ENCODE data around the gene SCN7A.

SCN7A gene

GRCh38 chr2:166404831-166405568 is 89.0 kb downstream of the SCN7A start:
- H3K4me3 ChIP-seq (ENCODE audit: low read depth, low read length), result no peak overlapping the region

DNA sequence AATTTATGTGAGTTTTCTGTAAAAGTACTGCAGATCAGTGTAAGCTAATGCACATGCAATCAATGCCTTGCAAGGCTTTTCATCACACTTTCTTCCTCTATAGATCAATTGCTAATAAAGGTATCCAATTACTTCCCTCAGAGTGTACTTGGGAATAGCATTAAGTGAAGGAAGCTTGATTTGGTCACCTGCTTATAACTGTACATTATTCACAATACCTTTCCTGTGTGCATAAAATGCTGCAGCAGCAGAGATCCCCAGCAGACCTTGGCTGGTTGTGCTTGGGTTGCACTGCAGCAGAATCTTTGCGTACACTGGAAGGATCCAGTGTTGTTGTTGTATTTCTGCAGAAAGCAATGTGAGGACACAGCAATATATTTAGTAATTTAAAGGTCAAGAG is 99.8 kb downstream of the SCN7A start:
- no peak overlapping the region for H3K4me3 ChIP-seq (ENCODE audit: low read depth, low read length)

DNA sequence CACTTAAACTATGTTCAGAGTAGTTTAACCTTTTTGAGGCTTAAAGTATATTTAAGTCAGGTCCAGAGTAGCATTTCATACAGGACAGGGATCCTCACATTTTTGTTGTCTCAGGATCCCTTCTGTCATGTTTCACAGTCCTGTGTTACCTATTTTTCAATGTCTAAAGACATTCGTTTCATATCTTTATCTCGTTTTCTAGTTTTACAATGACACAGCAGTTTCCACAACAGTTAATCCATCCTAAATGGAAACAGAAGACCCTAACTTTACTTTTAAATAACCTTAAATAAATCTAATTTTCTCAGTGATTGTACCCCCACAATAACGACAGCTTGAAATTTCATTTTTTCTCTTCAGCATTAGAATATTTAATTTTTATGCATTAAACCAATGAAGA is 101.0 kb downstream of the SCN7A start:
- H3K4me3 ChIP-seq (ENCODE audit: low read depth, low read length), result no peak overlapping the region

DNA sequence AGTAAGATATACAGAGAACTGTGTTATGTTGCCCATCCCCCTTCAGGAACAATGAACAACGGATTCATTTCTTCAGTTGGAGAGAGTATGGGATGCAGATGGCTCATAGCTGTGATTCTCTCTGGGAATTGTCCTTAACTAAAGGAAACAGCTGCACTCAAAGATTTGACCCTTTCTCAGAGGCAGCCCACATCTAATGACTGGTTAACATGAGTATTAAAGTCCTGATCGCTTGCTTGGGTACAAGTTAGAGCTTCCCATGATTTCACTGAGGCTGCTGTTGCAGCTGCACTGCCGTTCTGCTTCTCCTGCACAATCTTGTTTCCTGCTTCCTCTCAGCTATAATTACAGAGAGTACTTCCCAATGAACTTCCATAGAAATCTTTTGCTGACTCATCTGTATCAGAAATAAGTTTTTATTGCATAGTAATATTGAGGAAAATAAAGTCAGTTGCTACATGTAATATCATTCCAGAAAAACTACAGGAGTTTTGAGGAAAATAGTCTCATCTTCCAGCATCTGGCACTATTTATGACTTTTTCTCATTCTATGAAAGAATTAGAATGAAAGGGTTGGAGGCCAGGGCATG is 105.5 kb downstream of the SCN7A start:
- H3K4me3 ChIP-seq (ENCODE audit: low read depth, low read length), result no peak overlapping the region

GRCh38 chr2:166385313-166385712 is 108.7 kb downstream of the SCN7A start:
- H3K4me3 ChIP-seq (ENCODE audit: low read depth, low read length), result no peak overlapping the region

DNA sequence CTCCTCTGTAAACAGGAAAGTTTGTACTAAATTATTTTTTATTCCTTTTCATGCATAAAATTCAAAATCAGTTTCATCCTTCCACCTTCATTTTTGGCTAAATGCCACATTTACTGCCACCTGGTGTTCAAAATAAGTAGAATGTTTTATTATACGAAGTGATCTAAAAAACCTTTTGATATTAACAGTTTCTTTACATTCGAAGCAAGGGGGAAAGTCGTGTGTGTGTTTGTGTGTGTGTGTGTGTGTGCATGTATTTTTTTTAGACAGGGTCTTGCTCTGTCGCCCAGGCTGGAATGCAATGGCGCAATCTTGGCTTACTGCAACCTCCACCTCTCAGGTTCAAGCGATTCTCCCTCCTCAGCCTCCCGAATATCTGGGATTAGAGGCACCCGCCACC is 109.3 kb downstream of the SCN7A start:
- H3K4me3 ChIP-seq (ENCODE audit: low read depth, low read length), result no peak overlapping the region

DNA sequence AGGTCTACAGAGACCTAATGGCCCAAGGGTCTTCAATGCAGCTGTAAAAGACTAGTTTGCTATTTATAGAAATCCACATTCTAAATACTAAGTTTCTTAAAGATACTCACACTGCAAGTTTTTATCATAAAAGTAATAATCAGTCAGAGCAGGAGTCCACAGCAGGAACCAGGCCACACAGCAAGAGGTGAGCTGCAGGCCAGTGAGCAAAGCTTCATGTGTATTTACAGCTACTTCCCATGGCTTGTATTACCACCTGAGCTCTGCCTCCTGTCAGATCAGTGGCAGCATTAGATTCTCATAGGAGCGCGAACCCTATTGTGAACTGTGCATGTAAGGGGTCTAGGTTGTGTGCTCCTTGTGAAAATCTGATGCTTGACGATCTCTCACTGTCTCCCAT is 111.6 kb downstream of the SCN7A start:
- H3K4me3 ChIP-seq (ENCODE audit: low read depth, low read length), result no peak overlapping the region

GRCh38 chr2:166380615-166381014 is 113.4 kb downstream of the SCN7A start:
- H3K4me3 ChIP-seq (ENCODE audit: low read depth, low read length), result no peak overlapping the region

DNA sequence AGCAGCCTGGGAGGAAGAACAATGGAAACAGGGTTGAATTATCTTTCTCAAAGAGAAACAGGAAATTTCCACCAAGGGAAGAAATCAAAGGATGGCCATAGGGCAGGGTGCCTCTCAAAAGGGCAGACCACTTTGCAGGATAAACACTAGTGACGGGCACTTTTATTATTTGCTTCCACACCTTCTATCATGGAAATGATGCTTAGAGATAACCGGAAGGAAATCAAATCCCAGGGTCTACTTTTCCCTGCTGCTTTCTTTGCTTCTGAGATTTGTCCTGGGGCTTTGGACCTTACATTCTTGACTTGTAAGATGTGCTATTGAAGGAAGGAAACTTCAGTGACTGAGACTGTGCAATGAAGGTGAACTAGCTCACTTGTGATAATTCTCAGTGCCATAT is 117.2 kb downstream of the SCN7A start:
- H3K4me3 ChIP-seq (ENCODE audit: low read depth, low read length), result no peak overlapping the region

GRCh38 chr2:166376488-166376828 is 117.6 kb downstream of the SCN7A start:
- peak overlapping the region; percentile 87 for H3K4me3 ChIP-seq (ENCODE audit: low read depth, low read length)

- H3K4me3 ChIP-seq (ENCODE audit: low read depth, low read length), result peak within 1 kb of the TSS; percentile 87
Observed at GRCh38 chr2:166375736-166376487, 118.1 kb downstream of the SCN7A start, which contains the start of gene SCN9A. Gene SCN9A (minus strand): TSS chr2:166375944. CDS start chr2:166311756, 64,188 bp downstream.

DNA sequence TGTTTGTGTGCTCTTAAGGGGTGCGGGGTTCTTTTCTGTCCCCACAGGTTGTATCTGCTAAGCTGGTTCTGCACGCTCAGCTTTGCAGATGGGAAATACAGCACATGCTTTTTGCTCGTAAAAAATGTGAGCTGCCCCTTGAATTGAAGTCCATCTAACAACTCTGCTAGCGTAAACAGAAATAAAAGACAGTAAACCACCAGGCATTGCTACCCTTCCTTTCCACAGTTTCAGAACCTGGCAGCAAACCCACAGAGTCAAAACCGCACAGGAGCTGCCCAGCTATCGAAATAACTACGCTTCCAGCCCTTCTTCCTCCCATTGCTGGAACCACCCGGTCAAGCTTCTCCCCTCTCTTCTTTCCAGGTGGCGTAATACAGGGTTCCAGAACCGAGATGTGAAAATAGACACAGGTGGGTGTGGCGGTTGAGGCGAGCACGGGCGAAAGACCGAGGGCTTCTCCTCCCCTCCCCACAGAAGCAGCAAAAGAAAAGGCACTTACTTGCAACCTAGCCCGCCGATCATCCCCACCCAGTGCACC is 118.8 kb downstream of the SCN7A start:
- H3K4me3 ChIP-seq (ENCODE audit: low read depth, low read length), result peak overlapping the region; percentile 87

- no peak overlapping the region for H3K4me3 ChIP-seq (ENCODE audit: low read depth, low read length)
Observed at GRCh38 chr2:166373951-166374350, 120.1 kb downstream of the SCN7A start.

DNA sequence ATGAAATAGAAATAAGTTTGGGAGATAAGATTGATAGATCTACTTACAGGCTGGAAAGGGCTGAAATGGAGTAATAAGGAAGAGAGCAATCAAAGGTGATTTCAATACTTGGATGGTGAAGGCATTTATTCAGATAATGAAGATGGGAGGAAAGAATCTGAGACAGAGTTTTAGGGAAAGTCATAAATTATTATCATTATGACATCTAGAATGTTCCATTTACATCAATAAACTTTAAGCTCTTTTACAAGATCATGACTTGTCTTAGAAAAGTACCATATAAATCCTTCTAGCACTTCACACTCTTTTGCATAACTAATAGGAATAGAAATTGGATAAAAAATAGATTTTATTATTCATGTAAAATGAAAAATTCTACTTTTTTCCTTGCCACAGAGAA is 120.5 kb downstream of the SCN7A start:
- H3K4me3 ChIP-seq (ENCODE audit: low read depth, low read length), result no peak overlapping the region

DNA sequence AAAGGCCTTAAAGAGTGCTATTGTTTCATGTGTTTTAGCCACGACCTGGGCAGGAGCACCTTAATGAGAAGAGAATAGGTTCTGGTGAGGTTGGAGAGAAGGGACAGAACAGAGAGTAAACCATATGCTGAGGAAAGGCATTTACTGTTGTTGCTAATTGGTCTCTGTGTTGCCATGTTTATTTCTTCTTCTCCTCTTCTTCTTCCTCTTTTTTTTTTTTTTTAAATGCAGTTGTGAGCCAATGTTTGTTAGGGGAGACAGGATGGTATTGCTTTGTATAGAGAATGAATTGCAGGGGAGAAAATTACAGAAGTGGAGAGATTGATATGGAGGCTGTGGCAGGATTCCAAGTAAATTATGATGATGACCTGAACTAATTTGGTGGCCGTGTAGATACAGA is 120.9 kb downstream of the SCN7A start:
- no peak overlapping the region for H3K4me3 ChIP-seq (ENCODE audit: low read depth, low read length)

- no peak overlapping the region for H3K4me3 ChIP-seq (ENCODE audit: low read depth, low read length)
Observed at GRCh38 chr2:166372046-166372445, 122.0 kb downstream of the SCN7A start.

- H3K4me3 ChIP-seq (ENCODE audit: low read depth, low read length), result no peak overlapping the region
Observed at GRCh38 chr2:166365803-166366420, 128.1 kb downstream of the SCN7A start.

- no peak overlapping the region for H3K4me3 ChIP-seq (ENCODE audit: low read depth, low read length)
Observed at GRCh38 chr2:166365239-166365638, 128.8 kb downstream of the SCN7A start.

- H3K4me3 ChIP-seq (ENCODE audit: low read depth, low read length), result no peak overlapping the region
Observed at GRCh38 chr2:166364476-166365161, 129.4 kb downstream of the SCN7A start.

DNA sequence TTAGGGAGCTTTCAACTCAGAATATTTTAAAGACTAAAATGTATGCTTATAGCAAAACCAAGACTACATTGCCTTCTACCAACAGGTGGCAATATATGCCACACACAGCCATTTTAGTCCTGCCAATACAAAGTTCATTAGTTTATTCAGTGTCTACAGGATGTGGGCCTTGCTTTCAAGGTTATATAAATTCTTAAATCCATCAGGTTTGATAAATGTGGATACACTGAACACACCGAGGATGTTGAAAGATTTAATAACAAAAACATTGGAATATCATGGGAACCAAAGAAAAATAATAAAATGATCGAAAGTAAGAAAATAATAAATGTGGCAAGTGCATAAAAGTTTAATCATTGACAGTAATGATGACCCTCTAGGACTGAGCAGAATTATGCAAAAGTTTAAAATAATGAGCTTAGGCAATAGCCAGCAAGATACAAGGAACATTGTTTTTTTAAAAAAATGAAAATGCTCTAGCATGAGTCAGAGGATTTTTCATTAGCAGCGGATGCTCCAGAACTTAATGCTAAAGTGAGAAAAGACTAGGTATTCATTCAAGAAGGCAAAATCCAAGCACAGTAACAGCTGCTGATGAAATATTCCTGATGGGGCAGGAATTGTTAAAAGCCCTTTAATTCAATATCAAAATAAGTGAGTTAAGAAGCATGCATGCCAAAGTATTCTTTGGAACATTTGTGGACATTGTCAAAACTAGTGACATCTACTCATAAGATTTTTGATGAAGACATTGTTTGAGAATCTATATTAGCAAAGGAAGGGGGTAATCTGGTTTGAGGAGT is 132.5 kb downstream of the SCN7A start:
- H3K4me3 ChIP-seq (ENCODE audit: low read depth, low read length), result no peak overlapping the region

Data from iPS-11a (cell line).